Esophagus squamous epithelium (tissue), 4 donors: ENCODE data around the gene KLK13.

Experiments
- CTCF ChIP-seq, 6 experiments: fragments of 450-650 bp in 4 of 6; fragments of 200-600 bp in 2 of 6; sonication (generic) in 2 of 6; IDR thresholded peaks; one replicate each; pipeline ENCODE4 v1.5.1; 2016 to 2019; ENCODE audit warnings: antibody characterized with exemption in 6 of 6, mild to moderate bottlenecking in 4 of 6, moderate library complexity in 4 of 6
- POLR2A ChIP-seq, 4 donors: fragments of 450-650 bp; IDR thresholded peaks; one replicate each; pipeline ENCODE4 v1.6.1; 2017; ENCODE audit warnings: antibody characterized with exemption in 4 of 4, mild to moderate bottlenecking in 4 of 4, moderate library complexity in 3 of 4

GRCh38 chr19:51097796-51098195, 32.9 kb upstream of the KLK13 start:
- no peak for TF ChIP-seq CTCF (IDR thresholded peaks at IDR 0.05)
- TF ChIP-seq POLR2A (IDR thresholded peaks at IDR 0.05) = no peak
